CD4-positive, alpha-beta T cell (primary cell): Measurements from ENCODE around the gene RAB1B. TPM values are rescaled to one million over a fixed set of nuclear protein-coding genes. Genes with fewer than 3 reads are reported as not detected.

ENCODE experiments used
- ATAC-seq: fragments of 200-7000 bp; cut with Tn5 transposase; one replicate; pipeline ENCODE4 v1.10.0; 2022; ENCODE audit warnings: mild to moderate bottlenecking; ENCODE audit not compliant: poor library complexity
- CTCF ChIA-PET: fragments of 350-600 bp; sonication (Branson Sonifier 250); formaldehyde crosslinking; loops from one replicate; lab custom pipeline; 2021; ENCODE audit warnings: antibody characterized with exemption, inconsistent platforms; lab: Charles Lee
- POLR2A ChIA-PET: fragments of 350-600 bp; sonication (Branson Sonifier 250); formaldehyde crosslinking; loops from one replicate; lab custom pipeline; 2021; ENCODE audit warnings: antibody characterized with exemption, inconsistent platforms; lab: Charles Lee
- DNase-seq, 14 experiments: peaks; one replicate each; pipeline ENCODE4 v3.0.0-alpha.2; 2013 to 2020; ENCODE audit warnings: mixed read lengths in 2 of 14
- H3K27ac ChIP-seq, 2 donors: one replicate each; pipeline versions ENCODE4 v1.5.1 to v1.7.0; 2013; ENCODE audit warnings: low read length in 2 of 2, low read depth in 1 of 2, mild to moderate bottlenecking in 1 of 2
- H3K27me3 ChIP-seq, 2 experiments: 1 replicate in 1 of 2; 2 replicates in 1 of 2; pipeline versions ENCODE4 v1.6.1 to v1.7.0; 2013; ENCODE audit warnings: low read length in 2 of 2, control low read depth in 1 of 2, mild to moderate bottlenecking in 1 of 2, moderate library complexity in 1 of 2; ENCODE audit not compliant: insufficient read depth in 2 of 2, control insufficient read depth in 1 of 2
- H3K36me3 ChIP-seq: one replicate; pipeline ENCODE4 v1.6.1; 2013; ENCODE audit warnings: low read length, control low read depth; ENCODE audit not compliant: insufficient read depth
- H3K4me1 ChIP-seq: one replicate; pipeline ENCODE4 v1.6.1; 2013; ENCODE audit warnings: low read length, control low read depth; ENCODE audit not compliant: insufficient read depth
- H3K4me3 ChIP-seq: one replicate; pipeline ENCODE4 v1.5.1; 2013; ENCODE audit warnings: mild to moderate bottlenecking, low read length, moderate library complexity
- H3K9me3 ChIP-seq, 2 experiments: 1 replicate in 1 of 2; 2 replicates in 1 of 2; pipeline versions ENCODE4 v1.6.1 to v1.7.0; 2013; ENCODE audit warnings: low read length in 2 of 2, mild to moderate bottlenecking in 2 of 2, control low read depth in 1 of 2, moderate library complexity in 1 of 2; ENCODE audit not compliant: control insufficient read depth in 1 of 2, insufficient read depth in 1 of 2
- H3K27ac Mint-ChIP-seq: one replicate; pipeline ENCODE4 v1.8.0; 2020; ENCODE audit warnings: mixed read lengths
- H3K27me3 Mint-ChIP-seq: one replicate; pipeline ENCODE4 v1.8.0; 2021; ENCODE audit warnings: mixed read lengths
- H3K36me3 Mint-ChIP-seq: one replicate; pipeline ENCODE4 v1.8.0; 2021; ENCODE audit warnings: low read depth, mixed read lengths
- H3K4me1 Mint-ChIP-seq: one replicate; pipeline ENCODE4 v1.8.0; 2021; ENCODE audit warnings: low read depth, mixed read lengths
- H3K4me3 Mint-ChIP-seq: one replicate; pipeline ENCODE4 v1.8.0; 2020; ENCODE audit warnings: mild to moderate bottlenecking, mixed read lengths
- H3K9me3 Mint-ChIP-seq: one replicate; pipeline ENCODE4 v1.8.0; 2020; ENCODE audit warnings: mixed read lengths
- intact Hi-C, 2 experiments: fragments of 100-400 bp; cut with DNase I in 1 of 2; cut with micrococcal nuclease in 1 of 2; formaldehyde crosslinking; loops; one replicate each; pipeline versions ENCODE4 v1.15.1 to v1.9.0; 2023 to 2025; cut with DNase I, micrococcal nuclease
- total RNA-seq, 174 experiments: library from RNA in 2 of 174; stranded (reverse) in 2 of 174; gene quantifications; one replicate each; pipeline ENCODE4 v1.2.3 and lab custom pipeline; 2021 to 2026
- TF ChIP-seq, protein P1 (sequence below): fragments of 200-600 bp; IDR thresholded peaks from one replicate; pipeline ENCODE4 v1.8.0; 2022; ENCODE audit warnings: antibody characterized with exemption, mild to moderate bottlenecking

The RAB1B gene
- total RNA-seq, 2 experiments from 2014 or later, result 27.4 to 29.4 TPM

GRCh38 chr11:66277471-66278362 is 9.3 kb downstream of the RAB1B start, which contains the start of gene CNIH2:
TSS of gene CNIH2 (plus strand) at chr11:66278175. CDS start at chr11:66278457, 282 bp downstream.
- H3K9me3 ChIP-seq, result no peaks in the 10 kb centered on the region
- TF ChIP-seq, protein P1, sequence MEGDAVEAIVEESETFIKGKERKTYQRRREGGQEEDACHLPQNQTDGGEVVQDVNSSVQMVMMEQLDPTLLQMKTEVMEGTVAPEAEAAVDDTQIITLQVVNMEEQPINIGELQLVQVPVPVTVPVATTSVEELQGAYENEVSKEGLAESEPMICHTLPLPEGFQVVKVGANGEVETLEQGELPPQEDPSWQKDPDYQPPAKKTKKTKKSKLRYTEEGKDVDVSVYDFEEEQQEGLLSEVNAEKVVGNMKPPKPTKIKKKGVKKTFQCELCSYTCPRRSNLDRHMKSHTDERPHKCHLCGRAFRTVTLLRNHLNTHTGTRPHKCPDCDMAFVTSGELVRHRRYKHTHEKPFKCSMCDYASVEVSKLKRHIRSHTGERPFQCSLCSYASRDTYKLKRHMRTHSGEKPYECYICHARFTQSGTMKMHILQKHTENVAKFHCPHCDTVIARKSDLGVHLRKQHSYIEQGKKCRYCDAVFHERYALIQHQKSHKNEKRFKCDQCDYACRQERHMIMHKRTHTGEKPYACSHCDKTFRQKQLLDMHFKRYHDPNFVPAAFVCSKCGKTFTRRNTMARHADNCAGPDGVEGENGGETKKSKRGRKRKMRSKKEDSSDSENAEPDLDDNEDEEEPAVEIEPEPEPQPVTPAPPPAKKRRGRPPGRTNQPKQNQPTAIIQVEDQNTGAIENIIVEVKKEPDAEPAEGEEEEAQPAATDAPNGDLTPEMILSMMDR, result no peak
- ChIA-PET POLR2A (interaction anchor here (6.5 kb wide), 1 partner anchor 9 kb away, joined by 34 read pairs; the partner anchor contains the start of gene RAB1B), CTCF (interaction anchor here (1.0 to 1.2 kb wide), 2 partner anchors 11 to 55 kb away, joined by 3 to 6 read pairs; partner anchors contain the start of gene YIF1A)
- Mint-ChIP-seq H3K27me3 (no peaks in the 10 kb centered on the region), H3K27ac (peak within 1 kb of the TSS; percentile 58), H3K4me1 (peaks cover 43% of the 10 kb centered on the region), H3K36me3 (peaks cover 50% of the 10 kb centered on the region), H3K4me3 (peak within 1 kb of the TSS; percentile 79), H3K9me3 (no peaks in the 10 kb centered on the region)
- ATAC-seq (peak; percentile 45), DNase-seq (peak in 10 of 14 experiments; percentile 30 to 79 (median 56))
- H3K36me3 ChIP-seq, result peaks cover 38% of the 10 kb centered on the region
- intact Hi-C loops, result no loop called here
- H3K27ac ChIP-seq, result peak within 1 kb of the TSS in 1 of 2 donors; percentile 41
- peaks cover 45% of the 10 kb centered on the region for H3K4me1 ChIP-seq
- H3K27me3 ChIP-seq, result no peaks in the 10 kb centered on the region
- peak within 1 kb of the TSS; percentile 34 for H3K4me3 ChIP-seq

GRCh38 chr11:66278363-66279091 is 10.1 kb downstream of the RAB1B start:
- Histone ChIP-seq H3K9me3 (no peaks in the 10 kb centered on the region), H3K36me3 (peaks cover 30% of the 10 kb centered on the region), H3K27me3 (no peaks in the 10 kb centered on the region), H3K27ac (no peak overlapping the region), H3K4me1 (peaks cover 48% of the 10 kb centered on the region), H3K4me3 (no peak overlapping the region)
- TF ChIP-seq, protein P1, result no peak
- H3K27ac Mint-ChIP-seq, result peak overlapping the region; percentile 58
- peak in 4 of 14 experiments; percentile 15 to 82 (median 48) for DNase-seq
- H3K36me3 Mint-ChIP-seq, result peaks cover 42% of the 10 kb centered on the region
- H3K4me3 Mint-ChIP-seq, result peak overlapping the region; percentile 79
- H3K27me3 Mint-ChIP-seq, result no peaks in the 10 kb centered on the region
- peaks cover 44% of the 10 kb centered on the region for H3K4me1 Mint-ChIP-seq
- CTCF ChIA-PET, result interaction anchor here (0.9 to 1.2 kb wide), 2 partner anchors 10 to 11 kb away, joined by 3 read pairs; partner anchors contain the start of gene YIF1A
- intact Hi-C loops, result no loop called here
- H3K9me3 Mint-ChIP-seq, result no peaks in the 10 kb centered on the region
- POLR2A ChIA-PET, result interaction anchor here (6.5 kb wide), 1 partner anchor 10 kb away, joined by 34 read pairs; the partner anchor contains the start of gene RAB1B
- no peak for ATAC-seq

DNA sequence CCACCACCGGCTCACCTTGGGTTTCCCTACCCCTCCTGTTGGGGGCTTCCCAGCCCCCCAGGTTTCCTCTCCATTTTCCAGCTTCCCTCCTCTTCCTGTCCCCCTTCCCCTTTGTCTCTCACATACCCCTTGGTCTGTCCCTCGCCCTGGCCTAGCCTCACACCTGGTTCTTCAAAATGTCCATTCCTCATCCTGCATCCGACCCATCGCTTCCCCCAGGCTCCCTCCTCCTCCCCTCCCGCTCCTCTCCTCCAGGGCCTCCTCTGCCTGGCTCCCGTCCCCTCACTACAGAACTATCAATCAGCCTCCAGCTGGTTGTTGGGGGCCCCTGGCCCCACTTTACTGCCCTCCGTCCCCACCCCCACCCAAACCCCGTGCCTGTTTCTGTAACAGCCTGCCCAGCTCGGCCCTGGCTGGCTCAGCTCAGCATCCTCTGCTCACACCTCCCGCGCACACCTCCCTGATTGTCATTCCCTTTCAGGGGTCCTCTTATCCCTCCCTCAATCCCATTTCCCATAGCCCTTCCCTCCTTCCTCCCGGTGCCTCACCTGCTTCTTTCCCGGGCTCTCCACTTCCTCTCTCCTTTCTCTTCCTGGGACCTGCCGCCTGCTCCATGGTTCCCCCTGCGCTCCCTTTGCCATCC is 10.8 kb downstream of the RAB1B start:
- Mint-ChIP-seq H3K27me3 (no peaks in the 10 kb centered on the region), H3K27ac (peak overlapping the region; percentile 58), H3K4me1 (peaks cover 39% of the 10 kb centered on the region), H3K9me3 (no peaks in the 10 kb centered on the region), H3K36me3 (peaks cover 38% of the 10 kb centered on the region), H3K4me3 (no peak overlapping the region)
- TF ChIP-seq, protein P1, result no peak
- Histone ChIP-seq H3K36me3 (peaks cover 25% of the 10 kb centered on the region), H3K4me1 (peaks cover 49% of the 10 kb centered on the region), H3K4me3 (no peak overlapping the region), H3K27me3 (no peaks in the 10 kb centered on the region), H3K27ac (no peak overlapping the region), H3K9me3 (no peaks in the 10 kb centered on the region)
- intact Hi-C loops, result no loop called here
- ATAC-seq (no peak), DNase-seq (no peak)
- ChIA-PET CTCF (interaction anchor here (0.9 kb wide), 1 partner anchor 10 kb away, joined by 3 read pairs; the partner anchor contains the start of gene YIF1A), POLR2A (interaction anchor here (0.6 to 6.5 kb wide), 3 partner anchors 10 to 23 kb away, joined by 3 to 34 read pairs (median 6); partner anchors contain the start of genes RAB1B and YIF1A)
